GM19395 (cell line): ENCODE measurements around the gene NDUFS1.
A peak's percentile ranks its signal among the peaks of the same experiment; 100 is the strongest.
"Not testable (repeated sequence)": the region's sequence is repeated elsewhere in the genome, so short reads cannot be mapped to it uniquely, and the experiment has no call there.

Source experiments
- ATAC-seq: cut with Tn5 transposase; IDR thresholded peaks from one replicate; pipeline ENCODE4 v1.9.1; 2021; ENCODE audit warnings: mild to moderate bottlenecking, moderate library complexity; ENCODE audit not compliant: unreplicated experiment

NDUFS1 gene

DNA sequence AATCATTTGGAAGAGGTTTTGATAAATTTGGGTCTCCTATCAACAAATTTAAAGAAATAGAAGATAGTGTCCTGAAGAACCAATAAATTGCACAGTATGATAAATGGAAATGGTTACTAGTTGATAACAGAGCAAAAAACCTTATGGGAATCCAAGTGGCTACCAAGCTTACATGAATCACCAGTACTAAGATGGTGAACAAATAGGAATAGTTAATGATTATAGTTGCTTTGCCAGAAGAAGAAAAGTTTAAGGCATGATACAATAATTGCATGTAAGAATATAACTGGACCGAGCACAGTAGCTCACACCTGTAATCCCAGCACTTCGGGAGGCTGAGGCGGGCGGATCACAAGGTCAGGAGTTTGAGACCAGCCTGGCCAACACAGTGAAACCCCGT, 53.7 kb downstream of the NDUFS1 start:
- no peak for ATAC-seq

DNA sequence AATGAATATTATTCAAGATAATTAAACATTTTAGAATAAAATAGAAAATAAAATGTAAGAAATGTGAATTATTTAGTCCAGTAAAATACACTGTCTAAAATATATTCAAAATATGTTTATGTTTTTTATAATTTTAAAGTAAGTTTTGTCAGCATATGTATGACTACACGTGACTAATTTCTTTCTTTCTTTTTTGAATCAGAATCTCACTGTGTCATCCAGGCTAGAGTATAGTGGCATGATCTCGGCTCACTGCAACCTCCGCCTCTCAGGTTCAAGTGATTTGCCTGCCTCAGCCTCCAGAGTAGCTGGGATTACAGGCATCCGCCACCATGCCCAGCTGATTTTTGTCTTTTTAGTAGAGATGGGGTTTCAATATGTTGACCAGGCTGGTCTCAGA, 54.2 kb downstream of the NDUFS1 start:
- no peak for ATAC-seq

DNA sequence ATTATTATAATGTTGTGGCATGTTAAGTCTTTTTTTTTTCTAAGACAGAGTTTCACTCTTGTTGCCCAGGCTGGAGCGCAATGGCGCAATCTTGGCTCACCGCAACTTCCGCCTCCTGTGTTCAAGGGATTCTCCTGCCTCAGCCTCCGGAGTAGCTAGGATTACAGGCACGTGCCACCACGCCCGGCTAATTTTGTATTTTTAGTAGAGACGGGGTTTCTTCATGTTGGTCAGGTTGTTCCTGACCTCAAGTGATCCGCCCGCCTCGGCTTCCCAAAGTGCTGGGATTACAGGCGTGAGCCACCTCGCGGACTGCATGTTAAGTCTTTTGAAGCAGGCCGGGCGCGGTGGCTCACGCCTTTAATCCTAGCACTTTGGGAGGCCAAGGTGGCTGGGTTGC, 60.4 kb downstream of the NDUFS1 start:
- not testable (repeated sequence) for ATAC-seq

DNA sequence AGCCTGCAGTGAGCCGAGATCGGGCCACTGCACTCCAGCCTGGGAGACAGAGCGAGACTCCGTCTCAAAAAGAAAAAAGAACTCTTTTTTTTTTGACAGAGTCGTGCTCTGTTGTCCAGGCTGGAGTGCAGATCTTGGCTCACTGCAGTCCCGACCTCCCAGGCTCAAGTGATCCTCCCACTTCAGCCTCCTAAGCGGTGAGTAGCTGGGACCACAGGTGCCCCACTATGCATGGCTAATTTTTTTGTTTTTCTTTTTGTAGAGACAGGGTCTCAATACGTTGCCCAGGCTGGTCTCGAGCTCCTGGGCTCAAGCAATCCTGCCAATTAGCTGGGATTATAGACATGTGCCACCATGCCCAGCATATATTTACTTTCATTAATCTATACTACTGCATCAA, 60.8 kb downstream of the NDUFS1 start:
- no peak for ATAC-seq

DNA sequence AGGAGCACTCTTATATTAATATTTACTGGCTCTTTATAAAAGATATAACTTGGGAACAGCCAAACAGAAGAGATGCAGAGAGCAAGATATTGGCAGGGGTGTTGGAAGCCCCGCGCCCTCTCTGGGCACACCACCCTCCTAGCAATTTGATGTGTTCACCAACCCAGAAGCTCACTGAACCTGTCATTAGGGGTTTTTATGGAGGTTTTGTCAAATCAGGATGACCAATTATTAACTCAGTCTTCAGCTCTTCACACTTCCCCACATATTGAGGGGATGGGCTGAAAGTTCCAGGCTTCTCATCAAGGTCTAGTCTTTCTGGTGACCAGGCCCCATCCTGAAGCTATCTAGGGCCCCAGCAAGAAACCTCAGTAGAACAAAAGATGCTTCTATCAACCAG, 62.4 kb downstream of the NDUFS1 start:
- ATAC-seq, result no peak

DNA sequence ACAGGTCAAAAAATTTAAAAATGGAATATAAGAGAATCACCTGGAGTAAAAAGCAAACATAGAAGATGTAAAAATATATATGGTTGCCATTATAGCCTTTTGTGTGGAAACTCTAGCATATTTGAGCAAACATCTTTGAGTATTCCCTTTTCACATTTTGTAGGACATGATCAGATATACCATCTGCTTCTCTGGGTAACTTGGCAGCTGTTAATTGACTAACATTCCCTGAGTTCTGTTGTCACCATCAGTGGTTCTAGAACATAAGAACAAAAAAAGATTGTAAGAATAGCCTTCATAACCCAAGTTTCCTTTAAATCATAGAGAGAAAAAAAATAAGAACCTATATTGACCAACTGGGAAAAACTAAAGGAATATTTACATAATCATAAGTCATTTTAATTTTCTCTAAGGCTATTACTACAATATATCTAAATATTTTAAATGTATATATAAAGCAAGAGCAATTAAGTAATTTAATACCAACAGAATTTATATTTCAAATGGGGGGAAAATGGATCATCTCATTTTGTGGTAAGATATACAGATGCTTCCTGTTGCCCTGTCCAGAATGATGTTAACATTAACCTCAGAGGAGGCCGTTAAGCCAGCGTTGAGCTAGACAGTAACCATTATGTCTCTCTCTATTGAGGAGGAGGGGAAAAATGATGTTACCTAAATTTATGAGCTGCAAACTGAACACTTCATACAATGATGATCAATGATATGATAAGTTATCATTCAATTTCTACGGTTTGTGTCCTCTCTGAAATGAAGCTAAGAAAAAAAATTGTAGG, 63.5 kb downstream of the NDUFS1 start:
- ATAC-seq, result no peak

DNA sequence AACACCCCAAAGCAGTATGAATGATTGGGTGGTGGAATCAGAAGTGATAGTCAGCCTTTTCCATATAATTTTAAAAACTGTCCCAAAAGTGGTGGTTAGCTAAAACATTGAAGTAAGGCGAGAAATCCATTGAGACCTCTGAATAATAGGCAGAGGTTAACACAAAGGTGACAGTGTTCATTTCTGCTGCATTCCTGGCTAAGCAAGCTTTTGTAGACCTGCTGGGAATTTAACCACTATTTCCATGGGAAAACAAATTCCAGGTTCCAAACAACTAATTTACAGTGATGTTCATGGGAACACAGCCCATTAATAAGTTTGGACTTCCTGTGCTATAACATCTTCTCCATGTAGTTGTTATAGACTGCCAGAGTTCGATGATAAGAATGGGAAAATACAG, 66.9 kb downstream of the NDUFS1 start:
- ATAC-seq, result no peak

DNA sequence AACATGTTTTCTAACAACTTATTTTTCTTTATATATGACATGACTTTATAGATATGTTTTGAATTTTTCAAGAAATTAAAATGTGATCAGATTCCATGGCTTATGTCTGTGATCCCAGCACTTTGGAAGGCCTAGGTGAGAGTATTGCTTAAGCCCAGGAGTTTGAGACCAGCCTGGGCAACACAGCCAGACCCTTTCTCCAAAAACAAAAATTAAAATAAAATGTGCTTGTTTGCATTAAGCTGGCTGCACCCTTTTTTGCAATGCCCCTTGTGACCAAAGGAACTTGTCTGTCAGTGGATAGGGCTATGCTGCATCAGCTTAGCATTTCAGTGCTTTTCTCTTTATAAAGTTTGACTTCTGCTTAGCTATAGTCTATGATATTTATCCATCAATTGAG, 71.0 kb downstream of the NDUFS1 start:
- ATAC-seq, result no peak

DNA sequence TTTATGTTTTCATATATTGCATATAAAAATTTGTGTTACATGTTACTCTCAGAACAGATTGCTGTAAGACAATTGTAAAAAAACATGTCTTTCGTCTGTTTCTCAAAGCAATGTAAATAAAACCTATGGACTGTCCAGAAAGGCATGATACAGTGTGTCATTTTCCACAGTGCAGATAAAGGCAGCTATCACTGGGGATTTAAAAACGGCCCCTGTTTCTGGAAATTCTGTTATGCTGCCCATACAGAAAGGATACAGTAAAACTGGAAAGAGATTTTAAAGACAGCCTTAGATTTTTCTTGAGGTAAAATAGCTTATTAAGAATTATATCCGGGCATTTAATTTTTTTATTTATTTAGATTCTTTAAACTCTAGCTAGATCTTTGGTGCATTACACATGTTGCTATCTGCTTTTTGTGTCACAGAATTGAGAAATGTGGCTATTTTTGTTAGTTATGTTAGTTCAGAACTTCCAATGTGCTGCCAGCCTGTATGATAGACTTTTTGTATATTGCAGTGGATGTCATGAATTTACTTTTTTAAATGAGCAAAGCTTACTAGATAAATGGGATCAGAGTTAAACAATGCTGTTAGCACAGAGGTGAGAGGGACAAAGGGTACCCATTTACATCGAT, 72.4 kb downstream of the NDUFS1 start:
- no peak for ATAC-seq

DNA sequence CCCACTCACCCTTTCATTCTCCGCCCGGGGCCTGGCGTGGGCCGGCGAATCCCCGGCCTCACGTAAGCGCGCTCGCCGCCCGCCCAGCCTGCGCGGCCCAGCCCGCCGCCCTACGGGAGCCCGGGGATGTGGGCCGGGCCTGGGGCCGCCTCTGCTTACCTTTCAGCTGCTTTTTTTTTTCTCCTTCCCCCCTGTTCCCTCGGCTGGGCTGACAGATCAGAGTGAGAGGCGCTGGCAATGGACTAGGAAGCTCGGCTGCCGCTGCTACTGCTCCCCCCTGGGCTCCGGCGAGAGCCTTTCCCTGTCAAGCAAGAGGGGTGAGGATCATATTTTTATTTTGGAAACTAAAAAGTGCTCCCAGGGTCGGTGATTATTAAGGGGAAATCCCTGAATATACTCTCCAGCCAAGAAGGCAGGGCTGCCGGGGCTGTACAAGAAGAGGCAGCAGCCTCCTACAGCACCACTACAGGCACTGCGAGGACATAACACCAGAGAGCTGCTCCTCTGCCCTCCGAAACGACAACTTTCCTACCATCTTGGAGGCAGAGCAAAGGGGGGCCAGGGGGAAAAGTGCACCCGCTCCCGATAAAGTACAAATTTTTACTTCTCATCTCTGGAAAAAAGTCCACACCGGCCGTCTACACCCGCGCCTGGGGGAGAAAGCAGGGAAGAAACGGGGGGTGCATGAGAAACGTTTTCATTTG, 73.3 kb downstream of the NDUFS1 start, which contains the start of gene INO80D:
Gene INO80D (minus strand): TSS at position 433 of the 704 bp plus-strand sequence. CDS start 23,158 bp downstream, outside the sequence.
- ATAC-seq, result peak; percentile 88

DNA sequence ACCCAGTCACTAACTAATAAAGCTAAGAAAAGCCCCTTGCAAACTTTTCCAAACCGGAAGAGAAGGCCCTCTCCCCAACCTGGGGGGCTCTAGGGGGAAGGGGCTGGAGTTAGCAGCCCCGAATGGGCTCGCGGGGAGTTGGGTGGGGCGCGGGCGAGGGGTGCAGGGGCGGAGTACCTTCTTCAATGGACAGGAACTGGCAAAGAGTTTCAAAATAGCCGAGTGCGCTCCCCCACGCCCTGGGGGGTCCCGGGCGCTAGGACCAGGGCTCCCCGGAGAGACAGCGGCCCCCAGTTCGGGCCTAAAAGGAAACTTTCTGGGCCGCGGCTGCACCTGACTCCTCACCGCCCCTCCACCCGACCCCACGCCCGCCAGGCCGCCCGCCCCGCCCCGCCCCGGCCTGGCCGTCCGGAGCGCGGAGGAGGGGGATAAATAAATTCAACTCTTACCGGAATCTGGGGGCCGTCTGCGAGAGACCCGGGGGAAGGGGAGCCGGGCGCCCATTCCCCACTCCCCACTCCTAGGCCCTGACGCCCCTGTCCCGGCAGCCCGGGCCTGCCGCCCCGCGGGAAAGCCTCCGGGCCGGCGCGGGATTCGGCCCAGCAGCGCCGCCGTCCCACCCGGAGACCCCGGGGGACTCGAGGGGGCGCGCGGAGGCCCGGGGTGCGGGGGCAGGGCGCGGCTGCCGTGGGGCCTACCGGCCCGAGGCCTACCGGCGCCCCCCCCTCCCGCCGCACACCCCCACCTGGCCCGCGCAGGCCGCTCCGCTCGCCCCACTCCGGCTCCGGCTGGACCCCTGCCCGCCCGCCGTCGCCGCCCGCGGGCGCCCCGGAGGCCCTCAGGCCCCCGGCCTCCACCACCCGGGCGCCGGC, 74.1 kb downstream of the NDUFS1 start:
- peak; percentile 23 for ATAC-seq

DNA sequence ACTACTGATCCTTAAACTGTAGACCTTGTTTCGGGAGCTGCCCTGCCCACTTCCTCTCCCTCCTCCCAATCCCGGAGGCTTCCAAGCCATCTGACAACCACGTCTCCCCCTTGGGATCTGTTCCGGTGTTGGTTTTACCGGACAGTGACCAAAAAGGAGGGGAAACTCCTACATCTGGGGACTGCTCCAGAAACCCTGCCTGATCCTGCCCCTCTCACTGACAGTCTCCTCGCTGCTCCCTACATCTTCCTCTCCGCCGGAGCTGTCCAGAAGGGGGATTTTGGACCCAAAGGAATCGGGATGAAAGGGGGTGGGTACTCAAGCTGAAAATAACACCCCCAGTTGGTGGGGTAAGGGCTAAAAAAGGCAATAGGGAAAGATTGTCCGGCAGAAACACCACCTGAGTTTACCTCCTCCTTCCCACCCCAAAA, 74.8 kb downstream of the NDUFS1 start:
- ATAC-seq, result no peak

DNA sequence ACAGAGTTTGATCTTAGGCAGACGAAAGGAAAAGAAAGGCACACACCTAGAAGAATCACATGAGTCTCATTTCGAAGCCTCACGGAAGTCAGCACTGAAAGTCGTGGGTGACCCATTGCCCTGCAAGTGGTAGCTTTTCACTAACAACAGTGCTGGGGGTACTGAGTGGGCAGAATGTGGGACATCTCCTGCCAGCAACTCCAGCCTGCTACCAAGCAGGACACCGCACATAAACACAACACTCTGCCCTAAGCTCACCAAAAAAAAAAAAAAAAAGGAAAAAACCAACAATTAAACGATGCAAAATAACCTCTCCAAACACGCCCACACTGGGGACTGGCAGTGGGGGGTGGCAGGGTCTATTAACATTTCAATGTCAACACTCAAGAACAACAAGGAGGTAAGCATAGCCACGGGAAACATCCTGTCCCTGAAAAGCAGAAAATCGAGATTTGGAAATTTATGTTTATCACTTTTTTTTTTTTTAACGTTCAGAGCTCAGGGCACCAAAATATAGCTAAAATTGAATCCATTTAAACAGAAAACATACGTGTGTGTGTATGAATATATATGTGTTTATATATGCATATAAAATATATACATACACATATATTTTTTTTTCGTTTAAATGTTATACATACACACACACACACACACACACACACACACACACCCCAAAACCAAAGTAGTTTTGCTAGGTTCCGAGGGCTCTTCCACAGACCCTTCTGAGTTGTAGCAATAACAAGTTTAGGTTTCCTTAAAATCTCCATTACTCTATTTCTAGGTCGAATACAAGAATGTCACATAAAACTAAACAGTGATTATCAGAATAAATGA, 75.4 kb downstream of the NDUFS1 start:
- ATAC-seq, result no peak

DNA sequence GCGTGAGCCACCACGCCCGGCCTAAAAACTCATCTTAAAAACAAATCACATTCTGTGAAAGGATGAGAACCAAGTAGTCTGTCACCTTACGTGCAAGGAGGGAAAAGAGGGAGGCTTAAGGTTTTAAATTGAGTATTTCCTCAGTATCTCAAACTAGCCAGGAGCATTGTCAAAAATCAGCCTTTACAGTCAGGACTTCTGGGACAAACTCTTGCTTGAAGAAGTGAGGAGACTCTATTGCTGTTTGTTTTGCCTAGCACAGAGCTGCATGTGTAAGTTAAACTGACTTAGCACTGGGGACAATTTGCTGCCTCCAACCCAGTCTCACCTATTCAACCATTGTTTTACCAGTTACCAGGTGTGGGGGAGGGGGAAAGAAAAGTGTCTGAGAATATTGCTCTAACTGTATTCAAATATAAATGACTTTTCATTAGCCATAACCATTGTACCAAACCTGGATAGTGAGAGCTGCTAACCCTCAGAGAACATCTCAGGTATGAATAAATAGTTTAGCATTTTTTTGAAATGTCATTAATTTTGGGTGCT, 76.9 kb downstream of the NDUFS1 start:
- no peak for ATAC-seq

DNA sequence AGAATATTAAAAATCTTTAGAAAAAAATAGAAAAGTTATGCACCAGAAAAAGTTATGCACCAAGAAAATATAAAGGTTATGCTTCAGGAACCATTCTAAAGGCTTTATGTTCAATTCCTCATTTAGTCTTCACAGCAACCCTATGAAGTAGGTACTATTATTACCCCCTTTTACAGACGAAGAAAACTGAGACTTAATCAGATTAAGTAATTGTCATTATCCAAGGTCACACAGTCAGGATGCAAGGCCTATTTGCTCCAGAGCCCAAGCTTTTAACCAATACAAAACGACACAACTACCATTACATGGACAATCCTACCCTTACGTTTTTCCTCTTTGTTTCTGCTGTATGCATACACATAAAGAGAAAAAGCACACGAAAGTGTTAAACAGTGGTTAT, 78.3 kb downstream of the NDUFS1 start:
- no peak for ATAC-seq

DNA sequence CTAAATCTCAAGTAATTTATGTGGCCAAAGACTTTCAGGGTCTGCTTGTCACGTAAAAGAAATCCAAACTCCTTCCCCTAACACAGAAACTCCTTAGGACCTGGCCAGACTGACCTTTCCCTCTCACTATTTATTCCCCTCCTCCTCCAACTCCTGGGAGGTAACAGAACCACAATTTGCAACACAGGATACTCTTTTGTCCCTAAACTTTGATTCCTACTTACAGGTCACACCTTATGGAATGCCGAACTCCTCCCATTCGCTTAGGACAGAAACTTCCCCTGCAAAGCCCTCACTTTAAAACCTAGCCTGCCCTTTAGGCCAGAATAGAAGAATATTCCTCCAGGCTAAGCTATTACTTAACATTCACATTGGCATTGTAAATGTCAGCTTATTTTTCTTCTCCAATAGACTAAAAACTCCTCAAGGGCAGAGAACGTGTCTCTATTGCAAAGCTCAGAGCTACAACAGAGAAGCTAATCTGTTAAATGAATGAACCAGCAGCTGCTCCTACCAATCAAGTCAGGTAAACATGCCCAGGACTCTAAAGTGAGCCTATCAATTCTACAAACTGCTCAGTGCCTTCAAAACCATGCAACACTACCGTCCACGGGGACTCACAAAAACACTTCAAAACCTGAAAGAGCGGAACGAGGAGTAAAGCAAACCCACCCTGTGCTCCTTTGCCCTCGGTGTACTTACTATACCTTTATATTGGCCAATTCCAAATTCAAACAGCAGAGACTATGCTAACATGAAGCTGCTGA, 79.4 kb downstream of the NDUFS1 start:
- ATAC-seq, result no peak

DNA sequence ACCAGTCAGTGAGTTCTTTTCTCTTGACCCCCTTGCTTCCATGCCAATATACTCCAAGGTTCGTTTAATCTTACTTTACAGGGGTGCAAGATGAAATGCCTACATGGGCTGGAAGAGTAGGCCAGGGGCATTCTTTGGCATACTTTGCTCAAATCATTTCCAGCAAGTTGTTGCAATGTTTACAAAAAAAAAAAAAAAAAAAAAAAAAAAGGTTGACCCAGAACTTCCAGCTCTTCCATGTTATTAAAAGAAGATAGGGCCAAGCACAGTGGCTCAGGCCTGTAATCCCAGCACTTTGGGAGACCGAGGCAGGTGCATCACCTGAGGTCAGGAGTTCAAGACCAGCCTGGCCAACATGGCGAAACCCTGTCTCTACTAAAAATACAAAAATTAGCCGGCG, 81.4 kb downstream of the NDUFS1 start:
- not testable (repeated sequence) for ATAC-seq

DNA sequence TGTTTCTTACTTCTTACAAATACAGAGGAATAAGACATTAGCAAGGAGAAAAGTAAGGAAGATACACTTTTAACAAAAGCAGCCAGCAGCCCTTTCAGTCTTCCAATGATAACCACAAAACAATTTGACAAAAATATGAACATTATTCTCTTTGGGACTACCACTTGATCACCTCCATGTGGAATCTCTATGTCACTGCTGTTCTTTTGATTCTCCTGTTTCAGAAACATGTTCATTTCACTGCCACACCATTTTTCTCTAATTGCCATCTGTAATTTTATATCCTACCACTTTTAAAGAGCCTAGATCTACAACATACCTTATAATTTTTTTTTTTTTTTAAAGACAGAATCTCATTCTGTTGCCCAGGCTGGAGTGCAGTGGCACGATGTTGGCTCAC, 84.1 kb downstream of the NDUFS1 start:
- no peak for ATAC-seq

DNA sequence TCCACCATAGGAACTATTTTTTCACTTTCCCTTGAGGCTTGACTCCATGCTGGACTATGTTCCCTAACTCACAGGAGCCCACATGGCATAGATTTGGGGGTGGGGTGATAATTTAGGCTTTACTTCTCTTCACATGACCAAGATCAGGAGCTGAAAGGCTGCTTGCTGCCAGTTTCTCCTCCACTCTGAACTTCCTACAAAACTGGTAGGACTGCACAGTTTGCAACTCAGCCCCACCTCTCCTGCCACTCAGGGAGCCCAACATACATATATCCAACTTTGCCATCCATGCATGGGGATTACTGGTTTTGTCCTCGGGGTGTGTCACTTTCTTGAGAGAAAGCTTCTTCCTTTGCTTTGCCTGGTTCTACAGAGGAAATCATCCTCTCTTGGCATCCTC, 87.4 kb downstream of the NDUFS1 start:
- ATAC-seq, result no peak
